Testis (tissue), 2 donors: Measurements from ENCODE around the gene C13orf46.

Experiments used
- POLR2A ChIP-seq: fragments of 450-650 bp; IDR thresholded peaks from one replicate; pipeline ENCODE4 v1.6.1; 2017; ENCODE audit warnings: antibody characterized with exemption, mild to moderate bottlenecking, moderate library complexity
- TF ChIP-seq, protein P1 (sequence below), 3 experiments: fragments of 450-650 bp in 2 of 3; fragments of 200-600 bp in 1 of 3; sonication (generic) in 1 of 3; IDR thresholded peaks; one replicate each; pipeline ENCODE4 v1.5.1; 2016 to 2019; ENCODE audit warnings: antibody characterized with exemption in 3 of 3, mild to moderate bottlenecking in 2 of 3, moderate library complexity in 1 of 3

DNA sequence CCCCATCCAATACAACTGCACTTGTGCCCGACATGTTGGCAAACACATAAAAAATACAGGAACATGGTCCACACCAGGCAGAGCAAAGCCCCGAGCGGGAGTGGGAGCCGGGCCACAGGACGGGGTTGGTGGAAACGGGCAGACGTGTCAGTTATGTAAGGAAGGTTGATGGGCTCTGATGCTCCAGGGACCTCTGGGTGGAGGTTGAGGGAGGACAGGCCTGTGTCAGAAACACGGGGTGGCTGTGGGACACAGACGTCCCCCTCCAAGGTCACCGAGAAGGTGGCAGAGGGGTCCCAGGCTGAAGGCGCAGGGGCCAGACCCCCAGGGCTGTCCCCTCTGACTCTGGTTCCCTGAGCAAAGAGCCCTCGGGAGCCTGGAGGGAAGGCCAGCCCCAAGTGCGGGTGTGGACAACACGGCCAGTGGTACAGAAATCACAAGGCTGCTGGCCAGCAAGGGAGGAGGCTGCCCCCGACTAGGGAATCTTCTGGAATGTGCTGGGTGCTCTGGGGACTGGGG, 31.4 kb upstream of the C13orf46 start:
- TF ChIP-seq POLR2A: no peak
- TF ChIP-seq, protein P1, sequence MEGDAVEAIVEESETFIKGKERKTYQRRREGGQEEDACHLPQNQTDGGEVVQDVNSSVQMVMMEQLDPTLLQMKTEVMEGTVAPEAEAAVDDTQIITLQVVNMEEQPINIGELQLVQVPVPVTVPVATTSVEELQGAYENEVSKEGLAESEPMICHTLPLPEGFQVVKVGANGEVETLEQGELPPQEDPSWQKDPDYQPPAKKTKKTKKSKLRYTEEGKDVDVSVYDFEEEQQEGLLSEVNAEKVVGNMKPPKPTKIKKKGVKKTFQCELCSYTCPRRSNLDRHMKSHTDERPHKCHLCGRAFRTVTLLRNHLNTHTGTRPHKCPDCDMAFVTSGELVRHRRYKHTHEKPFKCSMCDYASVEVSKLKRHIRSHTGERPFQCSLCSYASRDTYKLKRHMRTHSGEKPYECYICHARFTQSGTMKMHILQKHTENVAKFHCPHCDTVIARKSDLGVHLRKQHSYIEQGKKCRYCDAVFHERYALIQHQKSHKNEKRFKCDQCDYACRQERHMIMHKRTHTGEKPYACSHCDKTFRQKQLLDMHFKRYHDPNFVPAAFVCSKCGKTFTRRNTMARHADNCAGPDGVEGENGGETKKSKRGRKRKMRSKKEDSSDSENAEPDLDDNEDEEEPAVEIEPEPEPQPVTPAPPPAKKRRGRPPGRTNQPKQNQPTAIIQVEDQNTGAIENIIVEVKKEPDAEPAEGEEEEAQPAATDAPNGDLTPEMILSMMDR (IDR thresholded peaks at IDR 0.05): no peak
